HepG2 (cell line): Measurements from ENCODE around the gene SOBP. TPM values are rescaled to one million over a fixed set of nuclear protein-coding genes. Genes with fewer than 3 reads are reported as not detected.

Experiments
- CAMTA2 ChIP-seq: sonication (generic); formaldehyde crosslinking; IDR thresholded peaks from 2 replicates; pipeline ENCODE4 v1.4.0; 2020; ENCODE audit warnings: mild to moderate bottlenecking, missing genetic modification reagents, borderline replicate concordance
- KDM4B ChIP-seq: sonication (generic); formaldehyde crosslinking; IDR thresholded peaks from 2 replicates; pipeline ENCODE4 v1.4.0; 2020; ENCODE audit warnings: missing genetic modification reagents
- KLF11 ChIP-seq: IDR thresholded peaks from 2 replicates; pipeline ENCODE4 v1.6.1; 2016; ENCODE audit warnings: missing compliant biosample characterization
- KLF12 ChIP-seq: sonication (generic); formaldehyde crosslinking; IDR thresholded peaks from 2 replicates; pipeline ENCODE4 v1.4.0; 2020; ENCODE audit warnings: missing genetic modification reagents, borderline replicate concordance
- MED1 ChIP-seq: sonication (generic); formaldehyde crosslinking; IDR thresholded peaks from 2 replicates; pipeline ENCODE4 v1.4.0; 2020; ENCODE audit warnings: missing genetic modification reagents
- PHF21A ChIP-seq: sonication (generic); formaldehyde crosslinking; IDR thresholded peaks from 2 replicates; pipeline ENCODE4 v1.5.0; 2020; ENCODE audit warnings: mild to moderate bottlenecking, missing genetic modification reagents
- PHF8 ChIP-seq: sonication (generic); formaldehyde crosslinking; IDR thresholded peaks from 2 replicates; pipeline ENCODE4 v1.5.0; 2020; ENCODE audit warnings: missing genetic modification reagents
- POGZ ChIP-seq: sonication (generic); formaldehyde crosslinking; IDR thresholded peaks from 2 replicates; pipeline ENCODE4 v1.4.0; 2020; ENCODE audit warnings: mild to moderate bottlenecking, missing genetic modification reagents
- SALL1 ChIP-seq: sonication (generic); formaldehyde crosslinking; IDR thresholded peaks from 2 replicates; pipeline ENCODE4 v1.8.0; 2022; ENCODE audit warnings: mild to moderate bottlenecking, missing genetic modification reagents
- SATB2 ChIP-seq: sonication (generic); formaldehyde crosslinking; IDR thresholded peaks from 2 replicates; pipeline ENCODE4 v1.5.0; 2020; ENCODE audit warnings: missing genetic modification reagents
- SMAD3 ChIP-seq: sonication (generic); formaldehyde crosslinking; IDR thresholded peaks from 2 replicates; pipeline ENCODE4 v1.4.0; 2020; ENCODE audit warnings: missing genetic modification reagents
- TRAFD1 ChIP-seq: sonication (generic); formaldehyde crosslinking; IDR thresholded peaks from 2 replicates; pipeline ENCODE4 v1.5.1; 2020; ENCODE audit warnings: missing genetic modification reagents, mild to moderate bottlenecking, borderline replicate concordance
- ZFP37 ChIP-seq: sonication (generic); formaldehyde crosslinking; IDR thresholded peaks from 2 replicates; pipeline ENCODE4 v1.4.0; 2020; ENCODE audit warnings: missing genetic modification reagents, borderline replicate concordance
- ZNF292 ChIP-seq: sonication (generic); formaldehyde crosslinking; IDR thresholded peaks from 2 replicates; pipeline ENCODE4 v1.8.1; 2022; ENCODE audit warnings: mild to moderate bottlenecking, low read depth, missing genetic modification reagents, borderline replicate concordance
- ZNF615 ChIP-seq: sonication (generic); formaldehyde crosslinking; IDR thresholded peaks from 2 replicates; pipeline ENCODE4 v1.5.0; 2020; ENCODE audit warnings: mild to moderate bottlenecking, missing genetic modification reagents, borderline replicate concordance
- ZNF839 ChIP-seq: sonication (generic); formaldehyde crosslinking; IDR thresholded peaks from 2 replicates; pipeline ENCODE4 v1.4.0; 2020; ENCODE audit warnings: missing genetic modification reagents, mild to moderate bottlenecking, borderline replicate concordance
- ZSCAN29 ChIP-seq: sonication (generic); formaldehyde crosslinking; conservative IDR thresholded peaks from 2 replicates; pipeline ENCODE4 v1.4.0; 2020; ENCODE audit warnings: mild to moderate bottlenecking, missing genetic modification reagents
- polyA plus RNA-seq, 8 experiments: library from polyadenylated mRNA; depleted of rRNA in 3 of 8; stranded (reverse) in 7 of 8; unstranded in 1 of 8; fragments of >200 nt; fragmentation: Illumina TruSeq in 4 of 8; extraction: Trizol in 4 of 8; gene quantifications; 2 replicates each; pipeline versions ENCODE4 v1.2.1 to v1.2.3, GENCODE V29; 2011 to 2016; ENCODE audit warnings: low read depth in 4 of 8, missing spikeins in 1 of 8, mixed read lengths in 1 of 8; ENCODE audit not compliant: insufficient read depth in 1 of 8
- total RNA-seq, 5 experiments: library from RNA; depleted of rRNA; stranded (reverse); fragments of >200 nt; fragmentation: Illumina TruSeq; extraction: Trizol; gene quantifications; 2 replicates each; pipeline ENCODE4 v1.2.3, GENCODE V29; 2016; ENCODE audit warnings: low read depth in 1 of 5
- TF ChIP-seq, protein P1 (sequence below): sonication (generic); formaldehyde crosslinking; IDR thresholded peaks from 2 replicates; pipeline ENCODE4 v1.5.1; 2020; ENCODE audit warnings: mild to moderate bottlenecking, missing genetic modification reagents, borderline replicate concordance
- TF ChIP-seq, protein P2 (sequence below): sonication (generic); formaldehyde crosslinking; IDR thresholded peaks from 2 replicates; pipeline ENCODE4 v1.4.0; 2020; ENCODE audit warnings: missing genetic modification reagents, mild to moderate bottlenecking, borderline replicate concordance

Gene SOBP
- total and polyA plus RNA-seq, 2 of the 13 experiments (the other 11 are each of a cell fraction or from before 2014, with no cell fraction given) = 1.5 to 6.9 TPM

DNA sequence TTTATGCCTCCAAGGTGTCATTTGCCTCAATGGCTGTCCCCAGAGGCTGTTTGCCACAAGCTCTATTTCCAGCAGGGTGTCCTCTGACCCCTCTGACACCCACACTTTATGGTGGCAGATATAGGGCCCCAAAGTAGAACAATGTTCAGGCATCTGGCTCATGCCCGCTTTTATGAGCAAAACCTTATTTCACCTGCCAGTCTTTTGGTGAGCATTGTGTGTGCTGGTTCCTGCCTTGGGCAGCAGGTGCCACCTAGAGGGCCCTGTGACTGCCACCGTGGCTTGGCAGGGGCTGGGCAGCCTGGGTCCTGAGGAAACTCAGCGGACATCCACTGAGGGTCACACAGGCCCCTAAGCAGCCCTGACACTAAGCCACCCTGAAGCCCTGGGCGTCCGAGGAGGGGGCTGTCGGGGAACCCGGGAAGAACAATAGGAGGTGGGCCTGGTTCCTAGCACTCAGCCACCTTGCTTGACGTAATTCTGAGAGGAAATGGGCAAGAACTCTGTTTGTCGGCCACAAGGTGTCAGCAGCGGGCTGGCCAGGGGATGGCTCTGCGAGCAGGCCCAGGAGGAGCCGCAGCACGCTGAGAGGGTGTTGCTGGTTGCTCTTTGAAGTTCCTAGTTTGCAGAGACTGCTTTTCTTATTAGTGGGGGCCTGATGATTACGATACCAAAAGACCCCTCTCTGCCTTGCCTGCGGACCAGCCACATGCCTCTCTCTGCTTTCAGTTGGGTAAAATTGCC lies 185.2 kb downstream of the SOBP start (continued):
- TF ChIP-seq SALL1 (CRISPR knock-in tag) = peak; percentile 65
- no peak for TF ChIP-seq TRAFD1 (CRISPR knock-in tag)
- TF ChIP-seq ZSCAN29 (CRISPR knock-in tag) = peak; percentile 56; the same call in 1 of the 2 replicates
- no peak for TF ChIP-seq SATB2 (CRISPR knock-in tag)
- peak; percentile 48; the same call in 1 of the 2 replicates for TF ChIP-seq CAMTA2 (CRISPR knock-in tag)
- TF ChIP-seq SMAD3 (CRISPR knock-in tag) = 0 out of 2 replicates have a peak, but pooled peaks have one; percentile 24
- no peak for TF ChIP-seq ZNF615 (CRISPR knock-in tag)
- peak; percentile 34; the same call in 1 of the 2 replicates for TF ChIP-seq PHF8 (CRISPR knock-in tag)
- 0 out of 2 replicates have a peak, but pooled peaks have one; percentile 27 for TF ChIP-seq ZNF839 (CRISPR knock-in tag)
- TF ChIP-seq PHF21A = 0 out of 2 replicates have a peak, but pooled peaks have one; percentile 27
- TF ChIP-seq ZFP37 (CRISPR knock-in tag) = 0 out of 2 replicates have a peak, but pooled peaks have one; percentile 47
- TF ChIP-seq POGZ = peak; percentile 72
- TF ChIP-seq KLF11 (CRISPR knock-in tag) = peak; percentile 37; the same call in 1 of the 2 replicates
- TF ChIP-seq, protein P1, sequence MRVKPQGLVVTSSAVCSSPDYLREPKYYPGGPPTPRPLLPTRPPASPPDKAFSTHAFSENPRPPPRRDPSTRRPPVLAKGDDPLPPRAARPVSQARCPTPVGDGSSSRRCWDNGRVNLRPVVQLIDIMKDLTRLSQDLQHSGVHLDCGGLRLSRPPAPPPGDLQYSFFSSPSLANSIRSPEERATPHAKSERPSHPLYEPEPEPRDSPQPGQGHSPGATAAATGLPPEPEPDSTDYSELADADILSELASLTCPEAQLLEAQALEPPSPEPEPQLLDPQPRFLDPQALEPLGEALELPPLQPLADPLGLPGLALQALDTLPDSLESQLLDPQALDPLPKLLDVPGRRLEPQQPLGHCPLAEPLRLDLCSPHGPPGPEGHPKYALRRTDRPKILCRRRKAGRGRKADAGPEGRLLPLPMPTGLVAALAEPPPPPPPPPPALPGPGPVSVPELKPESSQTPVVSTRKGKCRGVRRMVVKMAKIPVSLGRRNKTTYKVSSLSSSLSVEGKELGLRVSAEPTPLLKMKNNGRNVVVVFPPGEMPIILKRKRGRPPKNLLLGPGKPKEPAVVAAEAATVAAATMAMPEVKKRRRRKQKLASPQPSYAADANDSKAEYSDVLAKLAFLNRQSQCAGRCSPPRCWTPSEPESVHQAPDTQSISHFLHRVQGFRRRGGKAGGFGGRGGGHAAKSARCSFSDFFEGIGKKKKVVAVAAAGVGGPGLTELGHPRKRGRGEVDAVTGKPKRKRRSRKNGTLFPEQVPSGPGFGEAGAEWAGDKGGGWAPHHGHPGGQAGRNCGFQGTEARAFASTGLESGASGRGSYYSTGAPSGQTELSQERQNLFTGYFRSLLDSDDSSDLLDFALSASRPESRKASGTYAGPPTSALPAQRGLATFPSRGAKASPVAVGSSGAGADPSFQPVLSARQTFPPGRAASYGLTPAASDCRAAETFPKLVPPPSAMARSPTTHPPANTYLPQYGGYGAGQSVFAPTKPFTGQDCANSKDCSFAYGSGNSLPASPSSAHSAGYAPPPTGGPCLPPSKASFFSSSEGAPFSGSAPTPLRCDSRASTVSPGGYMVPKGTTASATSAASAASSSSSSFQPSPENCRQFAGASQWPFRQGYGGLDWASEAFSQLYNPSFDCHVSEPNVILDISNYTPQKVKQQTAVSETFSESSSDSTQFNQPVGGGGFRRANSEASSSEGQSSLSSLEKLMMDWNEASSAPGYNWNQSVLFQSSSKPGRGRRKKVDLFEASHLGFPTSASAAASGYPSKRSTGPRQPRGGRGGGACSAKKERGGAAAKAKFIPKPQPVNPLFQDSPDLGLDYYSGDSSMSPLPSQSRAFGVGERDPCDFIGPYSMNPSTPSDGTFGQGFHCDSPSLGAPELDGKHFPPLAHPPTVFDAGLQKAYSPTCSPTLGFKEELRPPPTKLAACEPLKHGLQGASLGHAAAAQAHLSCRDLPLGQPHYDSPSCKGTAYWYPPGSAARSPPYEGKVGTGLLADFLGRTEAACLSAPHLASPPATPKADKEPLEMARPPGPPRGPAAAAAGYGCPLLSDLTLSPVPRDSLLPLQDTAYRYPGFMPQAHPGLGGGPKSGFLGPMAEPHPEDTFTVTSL = no peak; the same call in 1 of the 2 replicates
- 0 out of 2 replicates have a peak, but pooled peaks have one; percentile 37 for TF ChIP-seq KLF12 (CRISPR knock-in tag)
- TF ChIP-seq, protein P2, sequence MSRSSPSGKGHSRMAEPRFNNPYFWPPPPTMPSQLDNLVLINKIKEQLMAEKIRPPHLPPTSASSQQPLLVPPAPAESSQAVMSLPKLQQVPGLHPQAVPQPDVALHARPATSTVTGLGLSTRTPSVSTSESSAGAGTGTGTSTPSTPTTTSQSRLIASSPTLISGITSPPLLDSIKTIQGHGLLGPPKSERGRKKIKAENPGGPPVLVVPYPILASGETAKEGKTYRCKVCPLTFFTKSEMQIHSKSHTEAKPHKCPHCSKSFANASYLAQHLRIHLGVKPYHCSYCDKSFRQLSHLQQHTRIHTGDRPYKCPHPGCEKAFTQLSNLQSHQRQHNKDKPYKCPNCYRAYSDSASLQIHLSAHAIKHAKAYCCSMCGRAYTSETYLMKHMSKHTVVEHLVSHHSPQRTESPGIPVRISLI (CRISPR knock-in tag) = peak; percentile 55; the same call in 1 of the 2 replicates
- 0 out of 2 replicates have a peak, but pooled peaks have one; percentile 30 for TF ChIP-seq KDM4B (CRISPR knock-in tag)
- peak; percentile 41; the same call in 1 of the 2 replicates for TF ChIP-seq ZNF292
- TF ChIP-seq MED1 = peak; percentile 36; the same call in 1 of the 2 replicates
